H9 (cell line): Measurements from ENCODE around the gene AP2A1. TPM values are rescaled to one million over a fixed set of nuclear protein-coding genes. Genes with fewer than 3 reads are reported as not detected.
"Not testable (repeated sequence)": the region's sequence is repeated elsewhere in the genome, so short reads cannot be mapped to it uniquely, and the experiment has no call there.

Experiments used
- DNase-seq: peaks from one replicate; pipeline ENCODE4 v3.0.0-alpha.2; 2017
- H2AFZ ChIP-seq: one replicate; pipeline ENCODE4 v1.6.1; 2013; ENCODE audit warnings: mild to moderate bottlenecking, low read length, control low read depth, moderate library complexity
- H2AK5ac ChIP-seq: 2 replicates; pipeline ENCODE4 v1.6.1; 2013; ENCODE audit warnings: low read length, control low read depth, mixed read lengths; ENCODE audit not compliant: insufficient read length
- H2BK120ac ChIP-seq: one replicate; pipeline ENCODE4 v1.6.1; 2013; ENCODE audit warnings: low read depth, mild to moderate bottlenecking, low read length, control low read depth, inconsistent platforms; ENCODE audit not compliant: poor library complexity, severe bottlenecking
- H2BK12ac ChIP-seq: 2 replicates; pipeline ENCODE4 v1.6.1; 2013; ENCODE audit warnings: low read length, control low read depth, mixed read lengths, low read depth; ENCODE audit not compliant: insufficient read length
- H2BK15ac ChIP-seq: 2 replicates; pipeline ENCODE4 v1.6.1; 2013; ENCODE audit warnings: low read depth, low read length, control low read depth
- H2BK20ac ChIP-seq: one replicate; pipeline ENCODE4 v1.6.1; 2013; ENCODE audit warnings: low read depth, mild to moderate bottlenecking, low read length, control low read depth, inconsistent platforms; ENCODE audit not compliant: poor library complexity, severe bottlenecking
- H2BK5ac ChIP-seq: 2 replicates; pipeline ENCODE4 v1.6.1; 2013; ENCODE audit warnings: low read length, control low read depth, mixed read lengths; ENCODE audit not compliant: insufficient read length
- H3K14ac ChIP-seq: 2 replicates; pipeline ENCODE4 v1.6.1; 2013; ENCODE audit warnings: low read length, control low read depth; ENCODE audit not compliant: insufficient read depth
- H3K18ac ChIP-seq: 2 replicates; pipeline ENCODE4 v1.6.1; 2013; ENCODE audit warnings: low read depth, mild to moderate bottlenecking, mixed read lengths, low read length, control low read depth; ENCODE audit not compliant: insufficient read length
- H3K23ac ChIP-seq: 2 replicates; pipeline ENCODE4 v1.6.1; 2013; ENCODE audit warnings: low read length, control low read depth, mixed read lengths, low read depth; ENCODE audit not compliant: insufficient read length
- H3K23me2 ChIP-seq: 2 replicates; pipeline ENCODE4 v1.6.1; 2013; ENCODE audit warnings: low read depth, mild to moderate bottlenecking, mixed read lengths, low read length, control low read depth; ENCODE audit not compliant: insufficient read length, poor library complexity, severe bottlenecking
- H3K27ac ChIP-seq: 2 replicates; pipeline ENCODE4 v1.5.1; 2013; ENCODE audit warnings: low read length, control low read depth, mixed read lengths, low read depth; ENCODE audit not compliant: insufficient read length
- H3K27me3 ChIP-seq: 2 replicates; pipeline ENCODE4 v1.6.1; 2013; ENCODE audit warnings: low read length, control low read depth, inconsistent platforms; ENCODE audit not compliant: insufficient read depth
- H3K4ac ChIP-seq: 2 replicates; pipeline ENCODE4 v1.6.1; 2013; ENCODE audit warnings: low read depth, mild to moderate bottlenecking, control low read depth, inconsistent platforms, low read length, moderate library complexity
- H3K4me1 ChIP-seq: 2 replicates; pipeline ENCODE4 v1.6.1; 2013; ENCODE audit warnings: low read length, control low read depth, inconsistent platforms; ENCODE audit not compliant: insufficient read depth
- H3K4me2 ChIP-seq: 2 replicates; pipeline ENCODE4 v1.6.1; 2013; ENCODE audit warnings: low read length, control low read depth, mixed read lengths; ENCODE audit not compliant: insufficient read length, insufficient read depth
- H3K56ac ChIP-seq: 2 replicates; pipeline ENCODE4 v1.6.1; 2013; ENCODE audit warnings: low read depth, mild to moderate bottlenecking, mixed read lengths, low read length, control low read depth; ENCODE audit not compliant: insufficient read length
- H3K79me1 ChIP-seq: 2 replicates; pipeline ENCODE4 v1.6.1; 2013; ENCODE audit warnings: low read depth, mild to moderate bottlenecking, moderate library complexity, low read length, control low read depth, inconsistent platforms; ENCODE audit not compliant: insufficient read depth, poor library complexity, severe bottlenecking
- H3K79me2 ChIP-seq: 2 replicates; pipeline ENCODE4 v1.6.1; 2013; ENCODE audit warnings: low read length, control low read depth, inconsistent platforms; ENCODE audit not compliant: insufficient read depth
- H3K9ac ChIP-seq: 2 replicates; pipeline ENCODE4 v1.6.1; 2013; ENCODE audit warnings: low read length, control low read depth, mixed read lengths; ENCODE audit not compliant: insufficient read length; ENCODE audit errors: extremely low read depth
- H3K9me3 ChIP-seq: one replicate; pipeline ENCODE4 v1.6.1; 2013; ENCODE audit warnings: low read depth, low read length, inconsistent platforms; ENCODE audit not compliant: control insufficient read depth
- H3T11ph ChIP-seq: one replicate; pipeline ENCODE4 v1.6.1; 2013; ENCODE audit warnings: mild to moderate bottlenecking, low read length, control low read depth, inconsistent platforms
- H4K20me1 ChIP-seq: one replicate; pipeline ENCODE4 v1.6.1; 2013; ENCODE audit not compliant: control insufficient read depth, insufficient read length, insufficient read depth
- H4K5ac ChIP-seq: 2 replicates; pipeline ENCODE4 v1.6.1; 2013; ENCODE audit warnings: low read depth, mild to moderate bottlenecking, mixed read lengths, low read length, control low read depth; ENCODE audit not compliant: insufficient read length
- H4K8ac ChIP-seq: replicated peaks from 2 replicates; pipeline ENCODE4 v1.6.1; 2013; ENCODE audit warnings: low read length, control low read depth, mixed read lengths, low read depth; ENCODE audit not compliant: insufficient read length
- H4K91ac ChIP-seq: 2 replicates; pipeline ENCODE4 v1.6.1; 2013; ENCODE audit warnings: low read depth, mild to moderate bottlenecking, moderate library complexity, mixed read lengths, low read length, control low read depth; ENCODE audit not compliant: insufficient read length
- H3K27ac Mint-ChIP-seq, 3 experiments: 2 replicates in 2 of 3; 3 replicates in 1 of 3; pipeline ENCODE4 v1.8.0; 2020 to 2021; ENCODE audit warnings: mixed read lengths in 3 of 3, mild to moderate bottlenecking in 1 of 3, moderate library complexity in 1 of 3
- H3K27me3 Mint-ChIP-seq: 2 replicates; pipeline ENCODE4 v1.8.0; 2021; ENCODE audit warnings: low read depth, mild to moderate bottlenecking, moderate library complexity, mixed read lengths
- H3K36me3 Mint-ChIP-seq, 3 experiments: 2 replicates in 2 of 3; 3 replicates in 1 of 3; pipeline ENCODE4 v1.8.0; 2020 to 2021; ENCODE audit warnings: low read depth in 3 of 3, mixed read lengths in 3 of 3; ENCODE audit not compliant: insufficient read depth in 1 of 3
- H3K4me1 Mint-ChIP-seq, 2 experiments: 2 replicates each; pipeline ENCODE4 v1.8.0; 2020; ENCODE audit warnings: mixed read lengths in 2 of 2
- H3K4me3 Mint-ChIP-seq, 2 experiments: 2 replicates in 1 of 2; 3 replicates in 1 of 2; pipeline ENCODE4 v1.8.0; 2020 to 2021; ENCODE audit warnings: mild to moderate bottlenecking in 2 of 2, mixed read lengths in 2 of 2, moderate library complexity in 1 of 2
- H3K9me3 Mint-ChIP-seq, 2 experiments: 2 replicates in 1 of 2; 3 replicates in 1 of 2; pipeline ENCODE4 v1.8.0; 2020; ENCODE audit warnings: mild to moderate bottlenecking in 2 of 2, mixed read lengths in 2 of 2, moderate library complexity in 1 of 2
- WGBS: extraction: QIAGEN DNeasy Blood & Tissue Kit; methylation state at CpG from one replicate; pipeline ENCODE4 v1.1.7; 2013; ENCODE audit warnings: missing lambda C conversion rate, low lambda C conversion rate, mixed read lengths; ENCODE audit not compliant: insufficient read length; ENCODE audit errors: extremely low coverage; 5-methylcytosine and 5-hydroxymethylcytosine counted together
- total RNA-seq: library from RNA; stranded (reverse); gene quantifications from 2 replicates; pipeline ENCODE4 v1.2.1, GENCODE V29; 2021
- TF ChIP-seq, protein P1 (sequence below): fragments of 200-600 bp; sonication (generic); conservative IDR thresholded peaks from 3 replicates; pipeline ENCODE4 v1.8.0; 2021; ENCODE audit warnings: antibody characterized with exemption, mild to moderate bottlenecking

AP2A1 gene
- total RNA-seq, 1 experiment from 2014 or later, result 108 TPM

DNA sequence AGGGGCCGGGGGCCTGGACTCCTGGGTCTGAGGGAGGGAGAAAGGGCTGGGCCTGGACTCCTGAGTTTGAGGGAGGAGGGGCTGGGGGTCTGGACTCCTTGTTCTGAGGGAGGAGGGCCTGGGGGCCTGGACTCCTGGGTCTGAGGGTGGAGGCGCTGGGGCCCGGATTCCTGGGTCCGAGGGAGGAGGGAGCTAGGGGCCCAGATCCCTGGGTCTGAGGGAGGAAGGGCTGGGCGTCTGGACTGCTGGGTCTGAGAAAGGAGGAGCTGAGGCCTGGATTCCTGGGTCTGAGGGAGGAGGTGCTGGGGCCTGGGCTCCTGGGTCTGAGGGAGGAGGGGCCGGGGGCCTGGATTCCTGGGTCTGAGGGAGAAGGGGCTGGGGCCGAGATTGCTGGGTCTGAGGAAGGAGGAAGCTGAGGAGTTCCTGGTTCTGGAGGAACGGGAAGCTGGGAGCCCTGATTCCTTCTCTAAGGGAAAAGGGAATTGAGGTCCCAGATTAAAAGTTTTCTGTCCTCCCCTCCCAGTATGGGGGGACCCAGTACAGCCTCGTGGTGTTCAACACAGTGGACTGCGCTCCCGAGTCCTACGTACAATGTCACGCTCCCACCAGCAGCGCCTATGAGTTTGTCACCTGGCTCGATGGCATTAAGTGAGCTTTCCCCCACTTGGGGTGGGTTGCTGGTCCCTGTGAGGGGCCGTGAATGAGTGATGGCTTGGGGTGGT, 52.0 kb downstream of the AP2A1 start:
- no peaks in the 10 kb centered on the region for H3K9me3 ChIP-seq
- H2BK15ac ChIP-seq, result no peak overlapping the region
- H3K27ac ChIP-seq, result no peak overlapping the region
- H2AK5ac ChIP-seq, result no peak overlapping the region
- no peaks in the 10 kb centered on the region for H3K9me3 Mint-ChIP-seq
- no peak overlapping the region for H2BK20ac ChIP-seq
- no peak overlapping the region for H3T11ph ChIP-seq
- no peak overlapping the region for H4K8ac ChIP-seq
- peaks cover 3% of the 10 kb centered on the region; the same call in 1 of the 2 replicates for H3K4me1 ChIP-seq
- peak overlapping the region; percentile 66 for H2BK12ac ChIP-seq
- H2BK5ac ChIP-seq, result no peak overlapping the region
- peaks cover 5% of the 10 kb centered on the region; the same call in 1 of the 2 replicates for H3K79me2 ChIP-seq
- peak overlapping the region; percentile 93 for H3K9ac ChIP-seq
- TF ChIP-seq, protein P1, sequence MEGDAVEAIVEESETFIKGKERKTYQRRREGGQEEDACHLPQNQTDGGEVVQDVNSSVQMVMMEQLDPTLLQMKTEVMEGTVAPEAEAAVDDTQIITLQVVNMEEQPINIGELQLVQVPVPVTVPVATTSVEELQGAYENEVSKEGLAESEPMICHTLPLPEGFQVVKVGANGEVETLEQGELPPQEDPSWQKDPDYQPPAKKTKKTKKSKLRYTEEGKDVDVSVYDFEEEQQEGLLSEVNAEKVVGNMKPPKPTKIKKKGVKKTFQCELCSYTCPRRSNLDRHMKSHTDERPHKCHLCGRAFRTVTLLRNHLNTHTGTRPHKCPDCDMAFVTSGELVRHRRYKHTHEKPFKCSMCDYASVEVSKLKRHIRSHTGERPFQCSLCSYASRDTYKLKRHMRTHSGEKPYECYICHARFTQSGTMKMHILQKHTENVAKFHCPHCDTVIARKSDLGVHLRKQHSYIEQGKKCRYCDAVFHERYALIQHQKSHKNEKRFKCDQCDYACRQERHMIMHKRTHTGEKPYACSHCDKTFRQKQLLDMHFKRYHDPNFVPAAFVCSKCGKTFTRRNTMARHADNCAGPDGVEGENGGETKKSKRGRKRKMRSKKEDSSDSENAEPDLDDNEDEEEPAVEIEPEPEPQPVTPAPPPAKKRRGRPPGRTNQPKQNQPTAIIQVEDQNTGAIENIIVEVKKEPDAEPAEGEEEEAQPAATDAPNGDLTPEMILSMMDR, result no peak
- H3K4me3 Mint-ChIP-seq, result peak overlapping the region; percentile 94 to 96
- no peak overlapping the region for H3K56ac ChIP-seq
- peaks cover 10 to 24% of the 10 kb centered on the region in 2 experiments for H3K4me1 Mint-ChIP-seq
- no peak overlapping the region for H2AFZ ChIP-seq
- WGBS, result no CpG with 5 or more reads among the region's 16 CpGs
- H3K4me2 ChIP-seq, result peak overlapping the region; percentile 74
- H2BK120ac ChIP-seq, result peak overlapping the region; percentile 78
- no peaks in the 10 kb centered on the region for H3K27me3 ChIP-seq
- H3K23ac ChIP-seq, result no peak overlapping the region
- H4K91ac ChIP-seq, result peak overlapping the region; percentile 44
- peaks cover 5% of the 10 kb centered on the region for H3K23me2 ChIP-seq
- H3K4ac ChIP-seq, result peak overlapping the region; percentile 15
- peak overlapping the region; percentile 91 to 100 (median 100); a peak in 6 of 7 replicates for H3K27ac Mint-ChIP-seq
- no peaks in the 10 kb centered on the region for H4K20me1 ChIP-seq
- peaks cover 10 to 28% (median 17%) of the 10 kb centered on the region in 3 experiments for H3K36me3 Mint-ChIP-seq
- H3K79me1 ChIP-seq, result peaks cover 11% of the 10 kb centered on the region
- no peak for DNase-seq
- H3K14ac ChIP-seq, result peak overlapping the region; percentile 97
- peak overlapping the region; percentile 91 for H3K18ac ChIP-seq
- H4K5ac ChIP-seq, result no peak overlapping the region
- H3K27me3 Mint-ChIP-seq, result no peaks in the 10 kb centered on the region

DNA sequence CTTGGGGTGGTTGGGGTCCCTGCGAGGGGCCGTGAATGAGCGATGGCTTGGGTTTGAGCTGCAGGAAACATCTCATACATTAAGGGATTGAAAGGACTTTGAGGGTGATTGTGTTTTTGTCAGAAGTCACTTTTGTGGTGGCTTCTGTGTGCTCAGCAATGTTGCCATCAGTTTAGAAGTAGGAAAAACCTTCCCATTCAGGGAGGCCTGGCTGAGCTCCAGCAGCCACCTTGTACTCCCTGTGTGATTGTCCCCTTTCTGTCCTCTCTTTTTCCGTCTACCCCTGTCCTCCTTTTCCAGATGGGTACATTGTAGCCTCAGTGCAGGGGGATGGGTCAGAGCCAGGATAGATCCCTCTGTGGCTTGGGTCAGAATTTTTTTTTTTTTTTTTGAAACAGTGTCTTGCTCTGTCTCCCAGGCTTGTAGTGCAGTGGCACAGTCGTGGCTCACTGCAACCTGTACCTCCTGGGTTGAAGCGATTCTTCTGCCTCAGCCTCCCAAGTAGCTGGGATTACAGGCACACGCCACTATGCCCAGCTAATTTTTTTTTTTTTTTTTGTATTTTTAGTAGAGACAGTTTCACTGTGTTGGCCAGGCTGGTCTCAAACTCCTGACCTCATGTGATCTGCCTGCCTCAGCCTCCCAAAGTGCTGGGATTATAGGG, 52.8 kb downstream of the AP2A1 start:
- H2BK120ac ChIP-seq, H3K79me2 ChIP-seq, H3K27me3 Mint-ChIP-seq, H2BK12ac ChIP-seq, H3K4me1 ChIP-seq, H3K4ac ChIP-seq, H3K9me3 ChIP-seq, H4K5ac ChIP-seq, H4K20me1 ChIP-seq, H2BK15ac ChIP-seq, H2AFZ ChIP-seq, H4K91ac ChIP-seq, H4K8ac ChIP-seq, H3K23me2 ChIP-seq, H3K56ac ChIP-seq, H3K27me3 ChIP-seq, H2BK5ac ChIP-seq, DNase-seq, H3K23ac ChIP-seq, H3K18ac ChIP-seq, H2BK20ac ChIP-seq, H3K27ac ChIP-seq, H3T11ph ChIP-seq, H2AK5ac ChIP-seq, H3K14ac ChIP-seq, H3K9me3 Mint-ChIP-seq: not testable (repeated sequence)
- peak overlapping the region; percentile 74 for H3K4me2 ChIP-seq
- Mint-ChIP-seq H3K27ac (peak overlapping the region; percentile 57 to 90 (median 80); a peak in 5 of 7 replicates), H3K36me3 (peaks cover 10 to 32% (median 21%) of the 10 kb centered on the region in 3 experiments), H3K4me3 (peak overlapping the region; percentile 94 to 96), H3K4me1 (peaks cover 10 to 17% of the 10 kb centered on the region in 2 experiments)
- no CpG with 5 or more reads among the region's 7 CpGs for WGBS
- H3K9ac ChIP-seq, result peak overlapping the region; percentile 93
- peaks cover 11% of the 10 kb centered on the region for H3K79me1 ChIP-seq
